Muscle layer of duodenum (tissue), 2 donors: ENCODE data around the gene CPA5.

Source experiments
- H3K27ac ChIP-seq: one replicate; pipeline ENCODE4 v1.7.0; 2013; ENCODE audit warnings: mild to moderate bottlenecking, low read length
- H3K27me3 ChIP-seq: one replicate; pipeline ENCODE4 v1.7.0; 2013; ENCODE audit warnings: low read depth, mild to moderate bottlenecking, control low read depth, low read length
- H3K36me3 ChIP-seq, 2 donors: one replicate each; pipeline ENCODE4 v1.7.0; 2013; ENCODE audit warnings: low read length in 2 of 2, control low read depth in 1 of 2, mild to moderate bottlenecking in 1 of 2; ENCODE audit not compliant: insufficient read depth in 2 of 2, control insufficient read depth in 1 of 2
- H3K4me1 ChIP-seq, 2 donors: one replicate each; pipeline ENCODE4 v1.7.0; 2013; ENCODE audit warnings: low read length in 2 of 2, mild to moderate bottlenecking in 2 of 2, control low read depth in 1 of 2, moderate library complexity in 1 of 2; ENCODE audit not compliant: insufficient read depth in 2 of 2, control insufficient read depth in 1 of 2
- H3K4me3 ChIP-seq, 2 donors: one replicate each; pipeline ENCODE4 v1.7.0; 2013; ENCODE audit warnings: low read length in 2 of 2, low read depth in 1 of 2, mild to moderate bottlenecking in 1 of 2
- H3K9me3 ChIP-seq, 2 donors: one replicate each; pipeline ENCODE4 v1.7.0; 2013; ENCODE audit warnings: low read length in 2 of 2, control low read depth in 1 of 2, mild to moderate bottlenecking in 1 of 2; ENCODE audit not compliant: control insufficient read depth in 1 of 2
- donor health status: healthy.

Gene CPA5

DNA sequence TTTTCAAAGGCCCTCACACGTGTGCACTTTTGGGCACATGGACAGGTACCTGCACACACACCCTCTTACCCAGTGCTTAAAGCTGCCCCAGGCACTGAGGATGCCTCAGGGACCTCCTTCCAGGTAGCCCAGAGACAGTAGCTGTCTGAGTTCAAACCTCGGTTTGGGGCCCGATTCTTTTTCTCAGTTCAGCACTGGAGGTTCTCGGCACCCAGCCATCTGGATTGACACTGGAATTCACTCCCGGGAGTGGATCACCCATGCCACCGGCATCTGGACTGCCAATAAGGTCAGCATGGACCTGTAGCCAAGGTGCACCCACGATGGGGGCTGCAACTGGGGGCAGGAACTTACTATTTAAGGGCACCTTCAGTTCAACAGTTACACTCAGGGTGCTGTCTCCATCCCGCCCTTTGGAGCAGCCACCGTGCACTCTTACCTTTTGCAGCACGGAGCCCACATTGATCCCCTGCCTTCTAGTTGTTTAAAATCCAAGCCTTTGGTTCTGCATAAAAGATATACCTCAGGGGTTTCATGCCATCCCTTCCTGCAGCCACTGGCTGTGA, 17.7 kb downstream of the CPA5 start:
- no peaks in the 10 kb centered on the region for H3K36me3 ChIP-seq
- peaks cover 0 to 2% of the 10 kb centered on the region in 2 donors for H3K9me3 ChIP-seq
- no peaks in the 10 kb centered on the region for H3K27me3 ChIP-seq
- no peak overlapping the region for H3K27ac ChIP-seq
- no peaks in the 10 kb centered on the region for H3K4me1 ChIP-seq
- H3K4me3 ChIP-seq: no peak overlapping the region

DNA sequence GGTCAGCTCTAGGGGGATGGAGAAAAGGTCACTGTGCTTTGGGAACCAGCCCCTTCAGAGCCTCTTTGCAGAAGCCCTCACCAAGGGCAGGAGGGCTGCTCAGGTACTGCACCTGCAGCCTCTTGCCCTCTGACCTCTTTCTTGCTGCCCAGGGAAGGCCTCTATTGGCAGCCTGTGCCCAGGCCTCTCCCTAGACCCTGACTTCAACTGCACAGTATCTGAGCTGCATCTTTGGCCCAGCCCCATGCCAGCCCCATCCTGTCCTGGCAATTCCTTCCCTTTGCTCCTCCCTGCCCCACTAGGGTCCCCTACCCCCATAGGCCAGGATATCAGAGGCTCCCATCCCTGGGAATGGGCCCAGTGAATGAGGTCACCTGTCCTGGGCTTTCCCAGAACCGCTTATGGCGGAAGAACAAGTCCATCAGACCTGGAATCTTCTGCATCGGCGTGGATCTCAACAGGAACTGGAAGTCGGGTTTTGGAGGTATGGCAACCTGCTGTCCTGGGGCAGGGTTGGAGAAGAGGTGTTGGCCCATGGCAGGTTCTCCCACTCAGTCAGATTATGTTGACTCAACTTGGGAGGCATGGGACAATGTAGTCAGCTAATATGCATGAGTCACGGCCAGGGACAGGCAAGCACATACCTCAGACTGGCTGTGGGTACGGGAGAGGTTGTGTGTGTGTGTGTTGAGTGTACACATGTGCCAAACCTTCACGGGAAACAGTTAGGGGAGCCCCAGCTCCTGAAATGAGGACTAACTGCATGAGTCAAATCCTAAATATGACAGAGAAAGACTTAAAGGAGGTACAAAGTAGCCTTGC, 18.6 kb downstream of the CPA5 start:
- peaks cover 0 to 2% of the 10 kb centered on the region in 2 donors for H3K9me3 ChIP-seq
- H3K4me1 ChIP-seq: no peaks in the 10 kb centered on the region
- no peak overlapping the region for H3K4me3 ChIP-seq
- H3K27ac ChIP-seq: no peak overlapping the region
- H3K27me3 ChIP-seq: no peaks in the 10 kb centered on the region
- H3K36me3 ChIP-seq: no peaks in the 10 kb centered on the region

DNA sequence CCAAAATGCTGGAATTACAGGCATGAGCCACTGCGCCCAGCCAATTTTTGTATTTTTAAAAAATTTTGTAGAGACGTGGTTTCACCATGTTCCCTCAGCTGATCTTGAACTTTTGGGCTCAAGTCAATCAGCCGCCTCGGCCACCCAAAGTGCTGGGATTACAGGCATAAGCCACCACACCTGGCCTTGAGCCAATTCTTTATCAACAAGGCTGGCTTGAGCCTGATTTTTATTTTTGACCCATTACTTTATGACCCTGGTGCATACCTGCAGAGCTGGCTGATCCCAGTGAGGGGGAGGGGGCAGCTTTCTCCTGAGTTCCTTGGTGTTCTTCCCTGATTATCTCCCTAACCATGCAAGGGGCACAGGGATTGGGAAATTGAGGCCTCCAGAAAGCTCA, 19.8 kb downstream of the CPA5 start:
- no peak overlapping the region for H3K27ac ChIP-seq
- H3K4me3 ChIP-seq: no peak overlapping the region
- peaks cover 2 to 9% of the 10 kb centered on the region in 2 donors for H3K4me1 ChIP-seq
- no peaks in the 10 kb centered on the region for H3K27me3 ChIP-seq
- H3K9me3 ChIP-seq: peaks cover 0 to 2% of the 10 kb centered on the region in 2 donors
- no peaks in the 10 kb centered on the region for H3K36me3 ChIP-seq

DNA sequence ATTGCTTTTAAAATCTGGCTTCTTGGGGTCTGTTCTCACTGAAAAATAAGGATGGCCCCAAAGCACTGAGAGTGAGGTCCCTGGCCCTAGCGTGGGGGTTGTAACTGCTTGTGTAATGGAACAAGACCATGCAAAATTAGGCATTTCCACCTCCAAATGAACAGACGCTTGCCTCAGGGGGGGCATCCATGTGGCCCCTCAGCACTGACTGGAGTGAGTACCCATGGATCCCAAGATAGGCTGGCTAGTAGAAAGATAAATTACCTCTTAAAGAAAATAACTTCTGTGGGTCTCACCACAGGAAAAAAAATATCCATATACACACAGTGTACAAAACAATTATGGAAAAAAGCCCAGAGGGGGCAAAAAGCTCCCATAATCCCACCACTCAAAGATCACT, 20.5 kb downstream of the CPA5 start:
- no peaks in the 10 kb centered on the region for H3K27me3 ChIP-seq
- H3K4me1 ChIP-seq: peaks cover 4 to 15% of the 10 kb centered on the region in 2 donors
- no peaks in the 10 kb centered on the region for H3K36me3 ChIP-seq
- H3K27ac ChIP-seq: no peak overlapping the region
- H3K4me3 ChIP-seq: no peak overlapping the region
- peaks cover 0 to 2% of the 10 kb centered on the region in 2 donors for H3K9me3 ChIP-seq

DNA sequence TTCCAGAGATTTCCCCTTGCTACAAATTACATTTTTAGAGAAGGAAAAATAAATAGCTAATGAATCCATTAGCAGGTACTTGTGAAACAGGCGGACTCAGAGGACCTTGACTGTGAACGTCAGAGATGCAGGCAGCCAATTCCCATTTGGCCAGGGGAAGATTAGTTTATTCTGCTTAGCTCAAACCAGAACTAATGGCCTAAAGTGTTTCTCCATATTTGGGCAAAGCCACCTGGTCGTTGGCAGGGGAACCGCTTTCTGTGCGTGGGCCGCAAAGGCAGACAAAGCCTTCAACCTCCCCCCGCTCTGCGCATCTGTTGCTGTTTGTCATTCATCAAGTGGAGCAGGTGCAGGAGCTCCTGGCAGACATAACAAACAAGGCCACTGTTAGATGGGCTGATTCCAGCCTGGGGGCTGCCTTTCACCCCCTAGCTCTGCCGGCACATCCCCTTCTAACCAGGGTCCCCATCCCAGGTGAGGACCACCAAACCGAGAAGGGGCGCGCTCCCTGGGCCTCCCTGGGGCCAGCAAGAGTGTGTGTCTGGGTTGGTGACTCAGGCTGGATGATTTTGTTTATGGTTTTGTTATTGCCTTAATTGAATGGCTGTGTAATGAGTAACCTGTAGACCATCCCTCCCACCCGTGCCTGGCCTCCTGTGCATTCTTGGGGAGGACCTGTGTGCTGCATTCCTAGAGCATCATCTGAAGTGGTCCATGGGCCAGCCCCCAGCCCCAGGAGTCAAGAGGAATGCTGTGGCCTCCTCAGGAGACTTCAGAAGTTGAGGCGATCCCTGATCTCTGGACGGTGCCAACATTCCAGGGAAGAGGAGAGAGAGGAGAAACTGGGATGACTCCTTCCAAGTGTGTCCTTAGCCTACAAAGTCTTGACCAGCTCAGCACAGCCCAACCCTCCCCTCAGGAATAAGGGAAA, 21.2 kb downstream of the CPA5 start:
- peak overlapping the region; percentile 8 for H3K27ac ChIP-seq
- H3K9me3 ChIP-seq: no peaks in the 10 kb centered on the region
- H3K27me3 ChIP-seq: no peaks in the 10 kb centered on the region
- peaks cover 4 to 22% of the 10 kb centered on the region in 2 donors for H3K4me1 ChIP-seq
- H3K4me3 ChIP-seq: no peak overlapping the region
- H3K36me3 ChIP-seq: no peaks in the 10 kb centered on the region

DNA sequence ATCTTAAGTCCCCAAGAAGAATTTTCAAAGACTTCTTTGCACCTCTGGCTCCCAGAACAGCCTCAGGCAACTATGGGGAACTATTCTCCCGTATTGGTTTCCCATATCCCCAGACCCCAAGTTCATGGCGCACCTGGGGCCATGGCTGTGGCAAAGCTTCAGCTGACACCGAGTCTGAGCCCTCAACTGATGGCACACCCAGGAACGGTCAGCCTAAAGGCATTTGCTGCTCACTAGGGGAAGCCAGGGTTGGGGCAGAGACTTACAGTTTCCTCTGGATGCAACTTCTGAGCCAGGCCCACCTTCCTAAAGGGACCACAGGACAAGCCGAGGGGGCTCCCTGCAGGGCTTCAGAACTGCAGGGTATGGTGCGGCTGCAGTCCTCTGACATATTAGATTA, 21.9 kb downstream of the CPA5 start:
- no peak overlapping the region for H3K4me3 ChIP-seq
- H3K27me3 ChIP-seq: no peaks in the 10 kb centered on the region
- H3K36me3 ChIP-seq: no peaks in the 10 kb centered on the region
- H3K27ac ChIP-seq: peak overlapping the region; percentile 8
- no peaks in the 10 kb centered on the region for H3K9me3 ChIP-seq
- H3K4me1 ChIP-seq: peaks cover 4 to 27% of the 10 kb centered on the region in 2 donors

DNA sequence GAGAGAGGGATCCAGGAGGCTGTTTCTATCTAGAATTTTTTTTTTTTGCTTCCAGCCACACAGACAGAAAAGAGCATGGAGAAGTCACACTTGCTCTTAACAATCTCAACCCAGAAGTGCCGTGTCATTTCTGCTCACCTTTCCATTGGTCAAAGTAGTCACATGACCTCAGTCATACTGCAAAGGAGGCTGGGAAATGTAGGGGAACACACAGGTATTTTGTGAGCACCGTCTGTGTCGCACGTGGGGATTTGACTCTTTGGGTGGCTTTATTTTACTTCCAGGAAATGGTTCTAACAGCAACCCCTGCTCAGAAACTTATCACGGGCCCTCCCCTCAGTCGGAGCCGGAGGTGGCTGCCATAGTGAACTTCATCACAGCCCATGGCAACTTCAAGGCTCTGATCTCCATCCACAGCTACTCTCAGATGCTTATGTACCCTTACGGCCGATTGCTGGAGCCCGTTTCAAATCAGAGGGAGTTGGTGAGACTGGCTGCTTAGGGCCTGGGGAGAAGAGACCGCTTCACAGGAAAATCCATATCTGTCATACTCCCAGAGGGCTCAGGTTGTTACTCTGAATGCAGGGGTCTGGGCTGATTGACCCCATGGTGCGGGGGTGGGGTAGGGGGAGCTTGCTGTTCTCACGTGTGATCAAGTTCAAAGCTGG, 22.6 kb downstream of the CPA5 start:
- H3K4me1 ChIP-seq: peaks cover 4 to 27% of the 10 kb centered on the region in 2 donors
- H3K4me3 ChIP-seq: no peak overlapping the region
- H3K36me3 ChIP-seq: no peaks in the 10 kb centered on the region
- H3K27ac ChIP-seq: no peak overlapping the region
- H3K27me3 ChIP-seq: no peaks in the 10 kb centered on the region
- H3K9me3 ChIP-seq: no peaks in the 10 kb centered on the region

DNA sequence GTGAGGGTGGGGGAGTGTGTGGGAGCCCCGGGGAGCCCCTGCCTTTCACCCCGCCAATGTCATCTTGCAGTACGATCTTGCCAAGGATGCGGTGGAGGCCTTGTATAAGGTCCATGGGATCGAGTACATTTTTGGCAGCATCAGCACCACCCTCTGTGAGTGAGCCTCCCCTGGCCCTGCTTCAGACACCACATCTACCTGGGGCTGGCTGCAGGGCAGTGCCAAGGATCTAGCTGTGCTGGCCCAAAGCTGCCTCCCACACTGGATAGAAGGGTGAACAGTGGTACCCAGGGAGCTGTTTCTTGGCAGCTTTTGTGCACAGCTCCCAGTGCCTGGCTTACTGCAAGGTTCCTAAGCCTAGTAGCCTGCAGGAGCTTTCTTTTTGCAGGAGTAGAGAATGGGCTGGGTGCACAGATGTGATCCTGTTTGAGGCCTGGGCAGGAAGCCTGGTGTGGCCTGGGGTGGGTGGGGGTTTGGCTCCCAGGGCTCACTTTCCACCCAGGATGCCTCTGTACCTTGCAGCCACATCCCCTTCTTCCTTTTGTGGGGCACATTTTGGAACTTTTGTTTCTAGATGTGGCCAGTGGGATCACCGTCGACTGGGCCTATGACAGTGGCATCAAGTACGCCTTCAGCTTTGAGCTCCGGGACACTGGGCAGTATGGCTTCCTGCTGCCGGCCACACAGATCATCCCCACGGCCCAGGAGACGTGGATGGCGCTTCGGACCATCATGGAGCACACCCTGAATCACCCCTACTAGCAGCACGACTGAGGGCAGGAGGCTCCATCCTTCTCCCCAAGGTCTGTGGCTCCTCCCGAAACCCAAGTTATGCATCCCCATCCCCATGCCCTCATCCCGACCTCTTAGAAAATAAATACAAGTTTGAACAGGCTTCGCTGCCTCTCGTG, 23.5 kb downstream of the CPA5 start:
- Histone ChIP-seq H3K4me1 (peaks cover 4 to 32% of the 10 kb centered on the region in 2 donors), H3K27me3 (no peaks in the 10 kb centered on the region), H3K27ac (no peak overlapping the region), H3K9me3 (no peaks in the 10 kb centered on the region), H3K4me3 (no peak overlapping the region), H3K36me3 (no peaks in the 10 kb centered on the region)

DNA sequence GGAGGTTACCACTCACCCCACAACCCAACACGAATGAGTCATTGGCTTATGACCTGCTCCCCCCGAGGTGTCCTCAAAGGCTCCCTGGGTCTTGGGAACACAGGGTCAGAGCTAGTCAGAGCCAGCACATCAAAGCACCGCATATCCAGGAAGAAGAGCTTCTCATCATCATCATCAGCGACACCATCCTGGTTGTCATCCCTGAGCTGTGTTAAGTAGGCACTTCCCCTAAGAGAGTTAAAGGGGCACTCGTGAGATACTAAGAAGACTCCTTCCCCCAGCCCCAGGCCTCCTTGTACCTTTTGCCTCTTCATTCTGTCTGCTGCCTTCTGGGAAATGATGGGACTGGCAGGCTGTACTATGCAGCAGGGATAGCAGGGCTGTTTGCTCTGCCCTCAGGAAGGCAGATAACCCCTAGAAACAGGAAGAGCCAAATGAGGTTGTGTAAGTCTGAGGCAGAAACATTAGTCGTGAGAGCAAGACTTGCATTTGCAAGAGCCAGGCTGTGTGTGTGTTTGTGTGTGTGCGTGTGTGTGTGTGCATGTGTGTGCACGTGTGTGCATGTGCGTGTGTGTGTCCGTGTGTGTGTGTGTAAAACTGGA, 24.6 kb downstream of the CPA5 start:
- peaks cover 4 to 38% of the 10 kb centered on the region in 2 donors for H3K4me1 ChIP-seq
- no peak overlapping the region for H3K4me3 ChIP-seq
- no peaks in the 10 kb centered on the region for H3K27me3 ChIP-seq
- H3K36me3 ChIP-seq: no peaks in the 10 kb centered on the region
- peak overlapping the region; percentile 2 for H3K27ac ChIP-seq
- H3K9me3 ChIP-seq: no peaks in the 10 kb centered on the region
